ENCODE measurements around the gene P2RY1.

Gene P2RY1

GRCh38 chr3:152834776-152835600, at the start of gene P2RY1:
P2RY1 (plus strand) TSS chr3:152835131; CDS start chr3:152835783, 652 bp downstream.
- DNase-seq (ENCODE audit: low spot score), result peak; percentile 36

GRCh38 chr3:152786977-152787681, 47.8 kb upstream of the P2RY1 start:
- DNase-seq (ENCODE audit: low spot score), result no peak

- no peak for DNase-seq (ENCODE audit: low spot score)
Observed at GRCh38 chr3:152790651-152791387, 44.1 kb upstream of the P2RY1 start.

GRCh38 chr3:152793969-152794368, 41.0 kb upstream of the P2RY1 start:
- DNase-seq (ENCODE audit: low spot score), result no peak

GRCh38 chr3:152797751-152798432, 37.0 kb upstream of the P2RY1 start:
- no peak for DNase-seq (ENCODE audit: low spot score)

- DNase-seq (ENCODE audit: low spot score), result no peak
Observed at GRCh38 chr3:152811974-152812760, 22.8 kb upstream of the P2RY1 start.

GRCh38 chr3:152817400-152817799, 17.5 kb upstream of the P2RY1 start:
- DNase-seq (ENCODE audit: low spot score), result no peak

- DNase-seq (ENCODE audit: low spot score), result no peak
Observed at GRCh38 chr3:152818027-152818426, 16.9 kb upstream of the P2RY1 start.

GRCh38 chr3:152823173-152823572, 11.8 kb upstream of the P2RY1 start:
- DNase-seq (ENCODE audit: low spot score), result no peak

GRCh38 chr3:152823781-152824180, 11.2 kb upstream of the P2RY1 start:
- no peak for DNase-seq (ENCODE audit: low spot score)

- DNase-seq (ENCODE audit: low spot score), result no peak
Observed at GRCh38 chr3:152825566-152825965, 9.4 kb upstream of the P2RY1 start.

GRCh38 chr3:152826476-152826875, 8.5 kb upstream of the P2RY1 start:
- DNase-seq (ENCODE audit: low spot score), result no peak

- no peak for DNase-seq (ENCODE audit: low spot score)
Observed at GRCh38 chr3:152827313-152827712, 7.6 kb upstream of the P2RY1 start.

GRCh38 chr3:152828075-152828840, 6.7 kb upstream of the P2RY1 start:
- no peak for DNase-seq (ENCODE audit: low spot score)

- DNase-seq (ENCODE audit: low spot score), result no peak
Observed at GRCh38 chr3:152830245-152830644, 4.7 kb upstream of the P2RY1 start.

- no peak for DNase-seq (ENCODE audit: low spot score)
Observed at GRCh38 chr3:152832046-152832445, 2.9 kb upstream of the P2RY1 start.

GRCh38 chr3:152833089-152833488, 1.8 kb upstream of the P2RY1 start:
- DNase-seq (ENCODE audit: low spot score), result no peak

- DNase-seq (ENCODE audit: low spot score), result no peak
Observed at GRCh38 chr3:152834191-152834775, 648 bp upstream of the P2RY1 start.

- no peak for DNase-seq (ENCODE audit: low spot score)
Observed at GRCh38 chr3:152835601-152836102, 721 bp downstream of the P2RY1 start.

GRCh38 chr3:152836269-152836668, 1.3 kb downstream of the P2RY1 start:
- no peak for DNase-seq (ENCODE audit: low spot score)

All from AG08395 (cell line).